SK-N-SH (cell line): ENCODE data around the gene PGLYRP3. TPM values are rescaled to one million over a fixed set of nuclear protein-coding genes. Genes with fewer than 3 reads are reported as not detected.

Source experiments
- CTCF ChIA-PET: fragments of 300-600, 350-600 bp; formaldehyde crosslinking; extraction: SDS; loops from one replicate; lab custom pipeline; 2021; lab: Yijun Ruan, JAX
- POLR2A ChIA-PET: fragments of 350-600 bp; sonication (Branson Sonifier 250); formaldehyde crosslinking; extraction: SDS; loops from one replicate; lab custom pipeline; 2020; ENCODE audit warnings: antibody characterized with exemption, inconsistent platforms; lab: Yijun Ruan, JAX
- DNase-seq: peaks from one replicate; pipeline ENCODE4 v3.0.0; 2012
- H2AFZ ChIP-seq: fragments of 200-600 bp; sonication (generic); 2 replicates; pipeline ENCODE4 v1.8.1; 2016; ENCODE audit warnings: antibody characterized with exemption, mild to moderate bottlenecking, low read depth
- H3F3A ChIP-seq: fragments of 200-600 bp; sonication (generic); replicated peaks from 2 replicates; pipeline ENCODE3; 2016; ENCODE audit warnings: antibody characterized with exemption, mild to moderate bottlenecking; ENCODE audit not compliant: insufficient read depth
- H3K27ac ChIP-seq, 2 experiments: fragments of 200-500 bp in 1 of 2; fragments of 200-600 bp in 1 of 2; sonication (Bioruptor generic) in 1 of 2; sonication (generic), shearing (Covaris generic) in 1 of 2; 2 replicates each; pipeline versions ENCODE4 v1.5.1 to v1.6.1; 2014 to 2016; ENCODE audit warnings: low read depth in 2 of 2, inconsistent platforms in 1 of 2, low read length in 1 of 2, mild to moderate bottlenecking in 1 of 2, mixed read lengths in 1 of 2
- H3K27me3 ChIP-seq: fragments of 200-600 bp; sonication (generic), shearing (Covaris generic); 2 replicates; pipeline ENCODE4 v1.6.1; 2016; ENCODE audit warnings: mixed run types; ENCODE audit not compliant: insufficient read depth
- H3K36me3 ChIP-seq, 2 experiments: fragments of 200-500 bp in 1 of 2; fragments of 200-600 bp in 1 of 2; sonication (Bioruptor generic) in 1 of 2; sonication (generic) in 1 of 2; replicated peaks in 1 of 2; 2 replicates each; pipeline versions ENCODE3 to v1.5.1; 2014 to 2016; ENCODE audit warnings: low read length in 1 of 2, mild to moderate bottlenecking in 1 of 2; ENCODE audit not compliant: insufficient read depth in 2 of 2, control insufficient read depth in 1 of 2
- H3K4me1 ChIP-seq, 2 experiments: fragments of 200-500 bp in 1 of 2; fragments of 200-600 bp in 1 of 2; sonication (Bioruptor generic) in 1 of 2; sonication (generic), shearing (Covaris generic) in 1 of 2; 2 replicates each; pipeline versions ENCODE4 v1.5.1 to v1.6.1; 2014 to 2016; ENCODE audit warnings: low read depth in 1 of 2, low read length in 1 of 2, mixed run types in 1 of 2; ENCODE audit not compliant: insufficient read depth in 2 of 2, control insufficient read depth in 1 of 2
- H3K4me2 ChIP-seq: fragments of 200-600 bp; sonication (generic), shearing (Covaris generic); 2 replicates; pipeline ENCODE4 v1.6.1; 2017; ENCODE audit warnings: mixed run types
- H3K4me3 ChIP-seq, 2 experiments: fragments of 200-500 bp in 1 of 2; fragments of 200-600 bp in 1 of 2; sonication (Bioruptor generic) in 1 of 2; sonication (generic), shearing (Covaris generic) in 1 of 2; 2 replicates each; pipeline versions ENCODE4 v1.5.1 to v1.8.1; 2014 to 2016; ENCODE audit warnings: low read depth in 2 of 2, inconsistent platforms in 1 of 2, low read length in 1 of 2, mild to moderate bottlenecking in 1 of 2, mixed read lengths in 1 of 2, moderate library complexity in 1 of 2
- H3K79me2 ChIP-seq: fragments of 200-600 bp; sonication (generic); 2 replicates; pipeline ENCODE4 v1.8.1; 2017; ENCODE audit warnings: mild to moderate bottlenecking; ENCODE audit not compliant: insufficient read depth
- H3K9ac ChIP-seq: fragments of 200-600 bp; sonication (generic); 2 replicates; pipeline ENCODE4 v1.6.1; 2017; ENCODE audit warnings: mixed run types
- H3K9me2 ChIP-seq: fragments of 200-600 bp; sonication (generic); 2 replicates; pipeline ENCODE4 v1.6.1; 2017; ENCODE audit warnings: mixed run types
- H3K9me3 ChIP-seq: fragments of 200-600 bp; sonication (generic); 2 replicates; pipeline ENCODE4 v1.6.1; 2017; ENCODE audit warnings: mixed run types, mild to moderate bottlenecking, moderate library complexity
- H4K20me1 ChIP-seq: fragments of 200-600 bp; sonication (generic); 2 replicates; pipeline ENCODE4 v1.6.1; 2017; ENCODE audit warnings: mild to moderate bottlenecking, mixed run types; ENCODE audit not compliant: insufficient read depth
- EP300 ChIP-seq, 2 experiments: IDR thresholded peaks; 2 replicates each; pipeline versions ENCODE4 v1.4.0 to v1.6.1; 2012; ENCODE audit warnings: borderline replicate concordance in 1 of 2, low read depth in 1 of 2, low read length in 1 of 2
- FOXJ3 ChIP-seq: sonication (generic); formaldehyde crosslinking; IDR thresholded peaks from 2 replicates; pipeline ENCODE4 v1.5.1; 2020; ENCODE audit warnings: mild to moderate bottlenecking, missing genetic modification reagents
- GATA2 ChIP-seq: sonication (generic); formaldehyde crosslinking; IDR thresholded peaks from 2 replicates; pipeline ENCODE4 v1.5.0; 2020; ENCODE audit warnings: mild to moderate bottlenecking, missing genetic modification reagents
- MXI1 ChIP-seq: IDR thresholded peaks from 2 replicates; pipeline ENCODE4 v1.6.1; 2012; ENCODE audit warnings: mild to moderate bottlenecking, low read depth, low read length, improper control_type of control experiment
- NFIC ChIP-seq: IDR thresholded peaks from 2 replicates; pipeline ENCODE4 v1.4.0; 2012; ENCODE audit warnings: borderline replicate concordance
- NRF1 ChIP-seq: IDR thresholded peaks from 2 replicates; pipeline ENCODE4 v1.6.1; 2012; ENCODE audit warnings: low read depth, mild to moderate bottlenecking, low read length
- POLR2AphosphoS5 ChIP-seq: IDR thresholded peaks from 2 replicates; pipeline ENCODE4 v1.6.1; 2012; ENCODE audit warnings: low read depth, low read length
- RCOR1 ChIP-seq: fragments of 150-350 bp; IDR thresholded peaks from 2 replicates; pipeline ENCODE4 v1.6.1; 2017; ENCODE audit warnings: antibody characterized with exemption, low read length
- RFX5 ChIP-seq: IDR thresholded peaks from 2 replicates; pipeline ENCODE4 v1.6.1; 2012; ENCODE audit warnings: mild to moderate bottlenecking, improper control_type of control experiment, low read length
- RXRA ChIP-seq: IDR thresholded peaks from 2 replicates; pipeline ENCODE4 v1.4.0; 2012; ENCODE audit warnings: low read depth, mild to moderate bottlenecking, borderline replicate concordance
- SIN3A ChIP-seq: IDR thresholded peaks from 2 replicates; pipeline ENCODE4 v1.6.1; 2012; ENCODE audit warnings: low read depth, mild to moderate bottlenecking, low read length, moderate library complexity, borderline replicate concordance
- YY1 ChIP-seq: IDR thresholded peaks from 2 replicates; pipeline ENCODE4 v1.4.0; 2012; ENCODE audit warnings: low read depth, mild to moderate bottlenecking
- WGBS: methylation state at CpG from one replicate; pipeline ENCODE4 v1.1.6; 2017; ENCODE audit warnings: low lambda C conversion rate; 5-methylcytosine and 5-hydroxymethylcytosine counted together
- polyA plus RNA-seq, 3 experiments: library from polyadenylated mRNA; depleted of rRNA; stranded (reverse); fragments of >200 nt; gene quantifications; 2 replicates each; pipeline ENCODE4 v1.2.3, GENCODE V29; 2012
- TF ChIP-seq, protein P1 (sequence below): IDR thresholded peaks from 2 replicates; pipeline ENCODE4 v1.6.1; 2012; ENCODE audit warnings: mild to moderate bottlenecking, low read depth, low read length, moderate library complexity
- TF ChIP-seq, protein P2 (sequence below): IDR thresholded peaks from 2 replicates; pipeline ENCODE4 v1.4.0; 2012; ENCODE audit warnings: low read depth, borderline replicate concordance
- TF ChIP-seq, protein P3 (sequence below): IDR thresholded peaks from 2 replicates; pipeline ENCODE4 v1.4.0; 2012; ENCODE audit warnings: low read depth, borderline replicate concordance
- TF ChIP-seq, protein P4 (sequence below): fragments of 150-350 bp; IDR thresholded peaks from 2 replicates; pipeline ENCODE4 v1.6.1; 2016; ENCODE audit warnings: mild to moderate bottlenecking, low read depth, low read length

The PGLYRP3 gene
- polyA plus RNA-seq, 1 of the 3 experiments (the other 2 are of a cell fraction) = not detected

DNA sequence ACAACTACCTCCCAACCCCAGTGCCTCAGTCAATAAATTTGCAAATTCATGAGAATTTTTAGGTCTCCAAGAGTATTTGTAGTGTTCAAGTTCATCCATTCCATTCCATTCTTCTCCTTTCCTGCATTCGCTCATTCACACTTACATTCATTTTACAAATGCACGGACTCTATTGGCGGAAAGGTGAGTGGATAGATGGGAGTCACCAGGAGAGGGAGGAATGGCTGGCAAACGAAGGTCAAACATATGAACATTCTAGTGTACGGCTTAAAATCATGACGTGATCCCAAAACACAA, 50.7 kb downstream of the PGLYRP3 start:
- ChIA-PET POLR2A (no interaction called here), CTCF (interaction anchor here (0.9 to 1.6 kb wide), 2 partner anchors 27 to 49 kb away, joined by 3 read pairs; no protein-coding TSS in a partner anchor)
- Histone ChIP-seq H2AFZ (no peak overlapping the region), H3K9me2 (no peaks in the 10 kb centered on the region), H3K4me1 (no peaks in the 10 kb centered on the region; a peak in 1 of 4 replicates), H3K79me2 (no peaks in the 10 kb centered on the region), H3F3A (no peaks in the 10 kb centered on the region), H3K9me3 (no peaks in the 10 kb centered on the region), H3K36me3 (no peaks in the 10 kb centered on the region), H3K27ac (no peak overlapping the region), H3K9ac (no peak overlapping the region), H3K4me3 (peak overlapping the region in 1 of 2 experiments; percentile 56; a peak in 1 of 4 replicates), H4K20me1 (no peaks in the 10 kb centered on the region), H3K4me2 (0 out of 2 replicates have a peak overlapping the region, but pooled peaks have one; percentile 80), H3K27me3 (peaks cover 55% of the 10 kb centered on the region)
- WGBS = 29% methylated on average over 6 of the region's 6 CpGs
- DNase-seq = no peak
- TF ChIP-seq, protein P1, sequence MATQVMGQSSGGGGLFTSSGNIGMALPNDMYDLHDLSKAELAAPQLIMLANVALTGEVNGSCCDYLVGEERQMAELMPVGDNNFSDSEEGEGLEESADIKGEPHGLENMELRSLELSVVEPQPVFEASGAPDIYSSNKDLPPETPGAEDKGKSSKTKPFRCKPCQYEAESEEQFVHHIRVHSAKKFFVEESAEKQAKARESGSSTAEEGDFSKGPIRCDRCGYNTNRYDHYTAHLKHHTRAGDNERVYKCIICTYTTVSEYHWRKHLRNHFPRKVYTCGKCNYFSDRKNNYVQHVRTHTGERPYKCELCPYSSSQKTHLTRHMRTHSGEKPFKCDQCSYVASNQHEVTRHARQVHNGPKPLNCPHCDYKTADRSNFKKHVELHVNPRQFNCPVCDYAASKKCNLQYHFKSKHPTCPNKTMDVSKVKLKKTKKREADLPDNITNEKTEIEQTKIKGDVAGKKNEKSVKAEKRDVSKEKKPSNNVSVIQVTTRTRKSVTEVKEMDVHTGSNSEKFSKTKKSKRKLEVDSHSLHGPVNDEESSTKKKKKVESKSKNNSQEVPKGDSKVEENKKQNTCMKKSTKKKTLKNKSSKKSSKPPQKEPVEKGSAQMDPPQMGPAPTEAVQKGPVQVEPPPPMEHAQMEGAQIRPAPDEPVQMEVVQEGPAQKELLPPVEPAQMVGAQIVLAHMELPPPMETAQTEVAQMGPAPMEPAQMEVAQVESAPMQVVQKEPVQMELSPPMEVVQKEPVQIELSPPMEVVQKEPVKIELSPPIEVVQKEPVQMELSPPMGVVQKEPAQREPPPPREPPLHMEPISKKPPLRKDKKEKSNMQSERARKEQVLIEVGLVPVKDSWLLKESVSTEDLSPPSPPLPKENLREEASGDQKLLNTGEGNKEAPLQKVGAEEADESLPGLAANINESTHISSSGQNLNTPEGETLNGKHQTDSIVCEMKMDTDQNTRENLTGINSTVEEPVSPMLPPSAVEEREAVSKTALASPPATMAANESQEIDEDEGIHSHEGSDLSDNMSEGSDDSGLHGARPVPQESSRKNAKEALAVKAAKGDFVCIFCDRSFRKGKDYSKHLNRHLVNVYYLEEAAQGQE = no peak
- TF ChIP-seq RFX5 = no peak
- no peak for TF ChIP-seq POLR2AphosphoS5
- TF ChIP-seq EP300 (IDR thresholded peaks at IDR 0.05; ENCODE audit: borderline replicate concordance in 1 of 2, low read depth in 1 of 2, low read length in 1 of 2) = no peak
- TF ChIP-seq RCOR1 = no peak
- TF ChIP-seq, protein P2, sequence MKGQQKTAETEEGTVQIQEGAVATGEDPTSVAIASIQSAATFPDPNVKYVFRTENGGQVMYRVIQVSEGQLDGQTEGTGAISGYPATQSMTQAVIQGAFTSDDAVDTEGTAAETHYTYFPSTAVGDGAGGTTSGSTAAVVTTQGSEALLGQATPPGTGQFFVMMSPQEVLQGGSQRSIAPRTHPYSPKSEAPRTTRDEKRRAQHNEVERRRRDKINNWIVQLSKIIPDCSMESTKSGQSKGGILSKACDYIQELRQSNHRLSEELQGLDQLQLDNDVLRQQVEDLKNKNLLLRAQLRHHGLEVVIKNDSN = no peak
- TF ChIP-seq, protein P3, sequence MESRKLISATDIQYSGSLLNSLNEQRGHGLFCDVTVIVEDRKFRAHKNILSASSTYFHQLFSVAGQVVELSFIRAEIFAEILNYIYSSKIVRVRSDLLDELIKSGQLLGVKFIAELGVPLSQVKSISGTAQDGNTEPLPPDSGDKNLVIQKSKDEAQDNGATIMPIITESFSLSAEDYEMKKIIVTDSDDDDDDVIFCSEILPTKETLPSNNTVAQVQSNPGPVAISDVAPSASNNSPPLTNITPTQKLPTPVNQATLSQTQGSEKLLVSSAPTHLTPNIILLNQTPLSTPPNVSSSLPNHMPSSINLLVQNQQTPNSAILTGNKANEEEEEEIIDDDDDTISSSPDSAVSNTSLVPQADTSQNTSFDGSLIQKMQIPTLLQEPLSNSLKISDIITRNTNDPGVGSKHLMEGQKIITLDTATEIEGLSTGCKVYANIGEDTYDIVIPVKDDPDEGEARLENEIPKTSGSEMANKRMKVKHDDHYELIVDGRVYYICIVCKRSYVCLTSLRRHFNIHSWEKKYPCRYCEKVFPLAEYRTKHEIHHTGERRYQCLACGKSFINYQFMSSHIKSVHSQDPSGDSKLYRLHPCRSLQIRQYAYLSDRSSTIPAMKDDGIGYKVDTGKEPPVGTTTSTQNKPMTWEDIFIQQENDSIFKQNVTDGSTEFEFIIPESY = no peak
- TF ChIP-seq SIN3A = no peak
- TF ChIP-seq, protein P4, sequence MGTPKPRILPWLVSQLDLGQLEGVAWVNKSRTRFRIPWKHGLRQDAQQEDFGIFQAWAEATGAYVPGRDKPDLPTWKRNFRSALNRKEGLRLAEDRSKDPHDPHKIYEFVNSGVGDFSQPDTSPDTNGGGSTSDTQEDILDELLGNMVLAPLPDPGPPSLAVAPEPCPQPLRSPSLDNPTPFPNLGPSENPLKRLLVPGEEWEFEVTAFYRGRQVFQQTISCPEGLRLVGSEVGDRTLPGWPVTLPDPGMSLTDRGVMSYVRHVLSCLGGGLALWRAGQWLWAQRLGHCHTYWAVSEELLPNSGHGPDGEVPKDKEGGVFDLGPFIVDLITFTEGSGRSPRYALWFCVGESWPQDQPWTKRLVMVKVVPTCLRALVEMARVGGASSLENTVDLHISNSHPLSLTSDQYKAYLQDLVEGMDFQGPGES = no peak
- TF ChIP-seq GATA2 (CRISPR knock-in tag) = no peak
- no peak for TF ChIP-seq MXI1
- TF ChIP-seq YY1 = no peak
- no peak for TF ChIP-seq FOXJ3 (CRISPR knock-in tag)
- TF ChIP-seq RXRA = no peak
- no peak for TF ChIP-seq NFIC
- TF ChIP-seq NRF1 = no peak
